SK-N-MC (cell line): Measurements from ENCODE around the gene SDK1.

Experiments used
- EZH2 ChIP-seq: fragments of 200-600 bp; sonication (generic); IDR thresholded peaks from one replicate; pipeline ENCODE4 v1.6.1; 2017; ENCODE audit warnings: antibody characterized with exemption
- FOXP2 ChIP-seq: optimal IDR thresholded peaks from 2 replicates; pipeline ENCODE3; 2011; ENCODE audit warnings: mild to moderate bottlenecking, moderate library complexity; ENCODE audit not compliant: insufficient read depth; ENCODE audit errors: extremely low read length, control extremely low read depth
- POLR2AphosphoS5 ChIP-seq: IDR thresholded peaks from 2 replicates; pipeline ENCODE4 v1.6.1; 2012; ENCODE audit warnings: mild to moderate bottlenecking, low read depth, low read length, borderline replicate concordance

DNA sequence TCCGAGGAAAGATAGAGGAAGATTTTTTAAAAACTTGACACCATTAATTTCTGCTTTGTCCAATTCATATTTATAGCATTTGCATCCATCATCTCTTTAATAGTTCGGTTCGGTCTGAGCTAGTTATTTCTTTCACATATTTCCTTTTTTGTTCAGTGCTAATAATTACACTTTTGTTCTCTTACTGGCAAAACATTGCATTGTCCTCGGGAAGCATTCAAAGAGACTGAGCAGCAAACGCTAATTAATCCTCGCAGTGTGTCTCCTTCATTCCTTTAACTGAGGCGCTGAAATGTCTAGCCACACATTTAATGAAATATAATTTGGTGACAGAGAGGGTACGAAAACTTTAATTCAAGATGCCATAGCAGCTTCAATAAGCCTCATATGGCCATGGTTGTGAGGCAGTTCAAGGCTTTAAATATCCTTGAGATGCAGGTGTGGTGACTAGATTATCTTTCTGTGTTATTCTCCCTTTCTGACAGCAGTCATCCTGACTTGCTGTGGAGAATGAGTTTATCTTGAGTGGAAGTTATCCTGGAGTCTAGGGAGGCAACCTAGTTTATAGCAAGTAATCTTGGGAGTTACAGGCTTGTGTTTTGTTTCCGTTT, 431.4 kb downstream of the SDK1 start:
- TF ChIP-seq POLR2AphosphoS5 (no peak), EZH2 (no peak), FOXP2 (no peak)
